Measurements from ENCODE around the gene IL17F. TPM values are rescaled to one million over a fixed set of nuclear protein-coding genes. Genes with fewer than 3 reads are reported as not detected.
"Not testable (repeated sequence)": the region's sequence is repeated elsewhere in the genome, so short reads cannot be mapped to it uniquely, and the experiment has no call there.

IL17F gene
- polyA plus RNA-seq, 1 of the 3 experiments (the other 2 are of a cell fraction) = not detected

DNA sequence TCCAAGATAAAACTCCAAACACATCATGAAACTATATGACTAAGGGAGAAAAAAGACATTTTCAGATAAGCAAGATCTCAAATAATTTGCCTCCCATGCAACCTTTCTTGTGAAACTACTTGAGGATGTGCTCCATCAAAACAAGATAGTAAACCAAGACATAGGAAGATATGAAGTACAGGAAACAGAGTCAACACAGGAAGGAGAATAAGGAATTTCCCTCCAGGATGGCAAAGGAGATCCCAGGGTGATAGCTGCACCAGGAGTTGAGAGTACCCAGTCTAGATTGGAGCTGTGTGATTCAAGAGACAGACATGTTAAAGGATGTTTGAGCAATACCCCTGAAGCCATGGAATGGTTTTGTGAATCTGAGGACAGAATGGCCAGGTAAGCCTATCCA, 42.8 kb downstream of the IL17F start:
- no peak overlapping the region for H2AFZ ChIP-seq (ENCODE audit: low read depth)
- no peak for DNase-seq
- H3K79me2 ChIP-seq (ENCODE audit: insufficient read depth) = no peaks in the 10 kb centered on the region
- no peaks in the 10 kb centered on the region for H3K9me2 ChIP-seq
- H4K20me1 ChIP-seq (ENCODE audit: insufficient read depth) = no peaks in the 10 kb centered on the region
- H3K4me1 ChIP-seq (ENCODE audit: control insufficient read depth in 1 of 2, insufficient read depth in 2 of 2, low read depth in 1 of 2, low read length in 1 of 2) = no peaks in the 10 kb centered on the region
- no peak overlapping the region for H3K4me3 ChIP-seq (ENCODE audit: low read depth in 2 of 2, low read length in 1 of 2)
- ChIA-PET POLR2A (no interaction called here), CTCF (no interaction called here)
- no peaks in the 10 kb centered on the region for H3F3A ChIP-seq (replicated peaks; ENCODE audit: insufficient read depth)
- H3K27ac ChIP-seq (ENCODE audit: low read depth in 2 of 2, low read length in 1 of 2) = no peak overlapping the region
- TF ChIP-seq, protein P1, sequence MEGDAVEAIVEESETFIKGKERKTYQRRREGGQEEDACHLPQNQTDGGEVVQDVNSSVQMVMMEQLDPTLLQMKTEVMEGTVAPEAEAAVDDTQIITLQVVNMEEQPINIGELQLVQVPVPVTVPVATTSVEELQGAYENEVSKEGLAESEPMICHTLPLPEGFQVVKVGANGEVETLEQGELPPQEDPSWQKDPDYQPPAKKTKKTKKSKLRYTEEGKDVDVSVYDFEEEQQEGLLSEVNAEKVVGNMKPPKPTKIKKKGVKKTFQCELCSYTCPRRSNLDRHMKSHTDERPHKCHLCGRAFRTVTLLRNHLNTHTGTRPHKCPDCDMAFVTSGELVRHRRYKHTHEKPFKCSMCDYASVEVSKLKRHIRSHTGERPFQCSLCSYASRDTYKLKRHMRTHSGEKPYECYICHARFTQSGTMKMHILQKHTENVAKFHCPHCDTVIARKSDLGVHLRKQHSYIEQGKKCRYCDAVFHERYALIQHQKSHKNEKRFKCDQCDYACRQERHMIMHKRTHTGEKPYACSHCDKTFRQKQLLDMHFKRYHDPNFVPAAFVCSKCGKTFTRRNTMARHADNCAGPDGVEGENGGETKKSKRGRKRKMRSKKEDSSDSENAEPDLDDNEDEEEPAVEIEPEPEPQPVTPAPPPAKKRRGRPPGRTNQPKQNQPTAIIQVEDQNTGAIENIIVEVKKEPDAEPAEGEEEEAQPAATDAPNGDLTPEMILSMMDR (IDR thresholded peaks at IDR 0.05) = no peak
- TF ChIP-seq CHD2 (IDR thresholded peaks at IDR 0.05; ENCODE audit: low read length, partially characterized antibody) (no peak), TEAD4 (IDR thresholded peaks at IDR 0.05; ENCODE audit: borderline replicate concordance, insufficient read depth) (no peak)
- no peaks in the 10 kb centered on the region for H3K27me3 ChIP-seq (ENCODE audit: insufficient read depth)
- H3K9me3 ChIP-seq = no peaks in the 10 kb centered on the region; the same call in 1 of the 2 replicates
- H3K4me2 ChIP-seq = no peak overlapping the region
- H3K9ac ChIP-seq = no peak overlapping the region
- no peaks in the 10 kb centered on the region for H3K36me3 ChIP-seq (replicated peaks in 1 of 2; ENCODE audit: control insufficient read depth in 1 of 2, insufficient read depth in 2 of 2, low read length in 1 of 2)

DNA sequence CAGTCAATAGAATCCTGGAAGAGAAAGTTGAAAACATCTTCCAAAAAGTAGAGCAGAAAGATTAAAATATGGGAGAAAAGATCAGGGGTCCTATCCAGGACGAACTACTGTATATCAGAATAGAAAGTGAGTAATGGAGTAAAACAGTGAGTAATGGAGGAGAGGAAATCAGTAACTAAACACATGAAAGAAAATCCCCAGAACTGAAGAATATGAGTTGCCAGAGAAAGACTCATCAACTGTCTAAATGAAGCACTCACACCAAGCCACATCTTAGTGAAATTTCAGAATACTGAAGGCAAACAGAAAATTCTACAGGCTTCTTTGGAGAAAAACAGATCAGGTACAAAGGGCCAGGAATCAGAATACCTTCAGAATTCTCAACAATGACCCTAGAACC, 43.3 kb downstream of the IL17F start:
- H3K4me1 ChIP-seq (ENCODE audit: control insufficient read depth in 1 of 2, insufficient read depth in 2 of 2, low read depth in 1 of 2, low read length in 1 of 2) = no peaks in the 10 kb centered on the region
- no peak overlapping the region for H3K27ac ChIP-seq (ENCODE audit: low read depth in 2 of 2, low read length in 1 of 2)
- H3K27me3 ChIP-seq (ENCODE audit: insufficient read depth) = no peaks in the 10 kb centered on the region
- H3K79me2 ChIP-seq (ENCODE audit: insufficient read depth) = no peaks in the 10 kb centered on the region
- H3K9me3 ChIP-seq = no peaks in the 10 kb centered on the region; the same call in 1 of the 2 replicates
- no peaks in the 10 kb centered on the region for H3K36me3 ChIP-seq (replicated peaks in 1 of 2; ENCODE audit: control insufficient read depth in 1 of 2, insufficient read depth in 2 of 2, low read length in 1 of 2)
- no peak overlapping the region for H2AFZ ChIP-seq (ENCODE audit: low read depth)
- H3K9ac ChIP-seq = no peak overlapping the region
- no peak overlapping the region for H3K4me2 ChIP-seq
- 0% methylated on average over 1 of the region's 1 CpG for WGBS (ENCODE audit: low lambda C conversion rate)
- TF ChIP-seq, protein P2, sequence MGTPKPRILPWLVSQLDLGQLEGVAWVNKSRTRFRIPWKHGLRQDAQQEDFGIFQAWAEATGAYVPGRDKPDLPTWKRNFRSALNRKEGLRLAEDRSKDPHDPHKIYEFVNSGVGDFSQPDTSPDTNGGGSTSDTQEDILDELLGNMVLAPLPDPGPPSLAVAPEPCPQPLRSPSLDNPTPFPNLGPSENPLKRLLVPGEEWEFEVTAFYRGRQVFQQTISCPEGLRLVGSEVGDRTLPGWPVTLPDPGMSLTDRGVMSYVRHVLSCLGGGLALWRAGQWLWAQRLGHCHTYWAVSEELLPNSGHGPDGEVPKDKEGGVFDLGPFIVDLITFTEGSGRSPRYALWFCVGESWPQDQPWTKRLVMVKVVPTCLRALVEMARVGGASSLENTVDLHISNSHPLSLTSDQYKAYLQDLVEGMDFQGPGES (IDR thresholded peaks at IDR 0.05; ENCODE audit: low read depth, low read length) = no peak
- TF ChIP-seq EP300 (IDR thresholded peaks at IDR 0.05; ENCODE audit: borderline replicate concordance in 1 of 2, low read depth in 1 of 2, low read length in 1 of 2) (no peak), GABPA (IDR thresholded peaks at IDR 0.05; ENCODE audit: low read depth) (no peak), CHD2 (IDR thresholded peaks at IDR 0.05; ENCODE audit: low read length, partially characterized antibody) (no peak), FOSL2 (IDR thresholded peaks at IDR 0.05; ENCODE audit: borderline replicate concordance, low read depth) (no peak), NFIC (IDR thresholded peaks at IDR 0.05; ENCODE audit: borderline replicate concordance) (no peak), FOXJ3 (CRISPR knock-in tag; IDR thresholded peaks at IDR 0.05) (no peak), MXI1 (IDR thresholded peaks at IDR 0.05; ENCODE audit: low read depth, low read length) (no peak)
- TF ChIP-seq, protein P3, sequence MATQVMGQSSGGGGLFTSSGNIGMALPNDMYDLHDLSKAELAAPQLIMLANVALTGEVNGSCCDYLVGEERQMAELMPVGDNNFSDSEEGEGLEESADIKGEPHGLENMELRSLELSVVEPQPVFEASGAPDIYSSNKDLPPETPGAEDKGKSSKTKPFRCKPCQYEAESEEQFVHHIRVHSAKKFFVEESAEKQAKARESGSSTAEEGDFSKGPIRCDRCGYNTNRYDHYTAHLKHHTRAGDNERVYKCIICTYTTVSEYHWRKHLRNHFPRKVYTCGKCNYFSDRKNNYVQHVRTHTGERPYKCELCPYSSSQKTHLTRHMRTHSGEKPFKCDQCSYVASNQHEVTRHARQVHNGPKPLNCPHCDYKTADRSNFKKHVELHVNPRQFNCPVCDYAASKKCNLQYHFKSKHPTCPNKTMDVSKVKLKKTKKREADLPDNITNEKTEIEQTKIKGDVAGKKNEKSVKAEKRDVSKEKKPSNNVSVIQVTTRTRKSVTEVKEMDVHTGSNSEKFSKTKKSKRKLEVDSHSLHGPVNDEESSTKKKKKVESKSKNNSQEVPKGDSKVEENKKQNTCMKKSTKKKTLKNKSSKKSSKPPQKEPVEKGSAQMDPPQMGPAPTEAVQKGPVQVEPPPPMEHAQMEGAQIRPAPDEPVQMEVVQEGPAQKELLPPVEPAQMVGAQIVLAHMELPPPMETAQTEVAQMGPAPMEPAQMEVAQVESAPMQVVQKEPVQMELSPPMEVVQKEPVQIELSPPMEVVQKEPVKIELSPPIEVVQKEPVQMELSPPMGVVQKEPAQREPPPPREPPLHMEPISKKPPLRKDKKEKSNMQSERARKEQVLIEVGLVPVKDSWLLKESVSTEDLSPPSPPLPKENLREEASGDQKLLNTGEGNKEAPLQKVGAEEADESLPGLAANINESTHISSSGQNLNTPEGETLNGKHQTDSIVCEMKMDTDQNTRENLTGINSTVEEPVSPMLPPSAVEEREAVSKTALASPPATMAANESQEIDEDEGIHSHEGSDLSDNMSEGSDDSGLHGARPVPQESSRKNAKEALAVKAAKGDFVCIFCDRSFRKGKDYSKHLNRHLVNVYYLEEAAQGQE (IDR thresholded peaks at IDR 0.05; ENCODE audit: low read depth, low read length) = no peak
- no peak overlapping the region for H3K4me3 ChIP-seq (ENCODE audit: low read depth in 2 of 2, low read length in 1 of 2)
- CTCF ChIA-PET = no interaction called here
- H4K20me1 ChIP-seq (ENCODE audit: insufficient read depth) = no peaks in the 10 kb centered on the region
- DNase-seq = no peak
- POLR2A ChIA-PET = no interaction called here
- no peaks in the 10 kb centered on the region for H3K9me2 ChIP-seq
- no peaks in the 10 kb centered on the region for H3F3A ChIP-seq (replicated peaks; ENCODE audit: insufficient read depth)

DNA sequence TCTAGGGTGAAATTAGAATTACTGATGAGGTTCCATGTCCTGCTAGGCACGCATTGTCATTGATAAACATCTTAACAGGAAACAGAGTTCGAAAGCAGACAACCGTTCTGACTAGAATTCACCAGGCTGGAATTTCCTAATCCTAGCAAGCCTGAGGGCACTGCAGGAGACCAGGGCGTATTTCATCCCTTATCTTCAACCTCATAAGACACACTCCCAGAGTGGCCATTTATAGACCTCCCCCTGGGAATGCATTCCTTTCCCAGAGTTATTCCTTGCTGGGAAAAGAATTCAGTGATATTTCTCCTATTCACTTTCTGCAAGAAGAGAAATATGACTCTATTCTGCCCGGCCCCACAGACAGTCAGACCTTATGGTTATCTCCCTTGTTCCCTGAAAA, 44.2 kb downstream of the IL17F start:
- WGBS (ENCODE audit: low lambda C conversion rate) = 7% methylated on average over 5 of the region's 5 CpGs
- H3K27ac ChIP-seq (ENCODE audit: low read depth in 2 of 2, low read length in 1 of 2); H3K36me3 ChIP-seq (replicated peaks in 1 of 2; ENCODE audit: control insufficient read depth in 1 of 2, insufficient read depth in 2 of 2, low read length in 1 of 2); H3K4me3 ChIP-seq (ENCODE audit: low read depth in 2 of 2, low read length in 1 of 2); H3F3A ChIP-seq (replicated peaks; ENCODE audit: insufficient read depth); H3K4me1 ChIP-seq (ENCODE audit: control insufficient read depth in 1 of 2, insufficient read depth in 2 of 2, low read depth in 1 of 2, low read length in 1 of 2); H3K9me2 ChIP-seq; H3K79me2 ChIP-seq (ENCODE audit: insufficient read depth); H3K9ac ChIP-seq; POLR2A ChIA-PET; H4K20me1 ChIP-seq (ENCODE audit: insufficient read depth); CTCF ChIA-PET; H3K9me3 ChIP-seq; H3K27me3 ChIP-seq (ENCODE audit: insufficient read depth); DNase-seq; H2AFZ ChIP-seq (ENCODE audit: low read depth); H3K4me2 ChIP-seq: not testable (repeated sequence)

All from SK-N-SH (cell line).